ENCODE measurements around the gene SELENOW. TPM values are rescaled to one million over a fixed set of nuclear protein-coding genes. Genes with fewer than 3 reads are reported as not detected.

The SELENOW gene
- total and polyA plus RNA-seq, 2 of the 4 experiments (the other 2 are of a cell fraction): 61.3 to 217 TPM

- Histone ChIP-seq H3K79me1 (ENCODE audit: low read depth in 1 of 2, low read length in 2 of 2) (peaks cover 15 to 64% of the 10 kb centered on the region in 2 experiments), H3K9ac (ENCODE audit: low read depth, low read length) (no peak overlapping the region), H3K4ac (ENCODE audit: low read depth, low read length) (peak overlapping the region; percentile 19; the same call in 1 of the 2 replicates), H4K8ac (ENCODE audit: low read depth in 2 of 2, low read length in 2 of 2) (0 out of 4 replicates have a peak overlapping the region, but pooled peaks of 1 of the 2 experiments have one; percentile 19), H2BK120ac (ENCODE audit: low read depth, low read length) (peak overlapping the region; percentile 12; the same call in 1 of the 2 replicates), H3K4me1 (ENCODE audit: control insufficient read depth, insufficient read depth, low read length) (peaks cover 13% of the 10 kb centered on the region), H3K4me3 (ENCODE audit: insufficient read depth, low read depth, low read length) (no peak overlapping the region), H3K4me2 (ENCODE audit: low read depth, low read length) (no peak overlapping the region), H3K36me3 (ENCODE audit: control insufficient read depth, insufficient read depth, low read length) (peaks cover 48% of the 10 kb centered on the region), H3K27ac (ENCODE audit: insufficient read depth, low read length) (peak overlapping the region; percentile 44), H4K20me1 (ENCODE audit: insufficient read depth, low read length) (peaks cover 14% of the 10 kb centered on the region), H2AFZ (replicated peaks; ENCODE audit: low read length, poor library complexity) (no peak overlapping the region), H3K56ac (ENCODE audit: extremely low read depth, insufficient read depth, low read length) (no peak overlapping the region), H2BK5ac (ENCODE audit: low read depth, low read length, poor library complexity, severe bottlenecking) (peak overlapping the region; percentile 14), H3K27me3 (ENCODE audit: control insufficient read depth, insufficient read depth, low read length) (no peaks in the 10 kb centered on the region), H2AK9ac (replicated peaks; ENCODE audit: low read depth, low read length, poor library complexity) (peak overlapping the region; percentile 65), H3K23ac (ENCODE audit: low read depth, low read length) (no peak overlapping the region), H4K5ac (ENCODE audit: low read depth, low read length) (no peak overlapping the region), H4K91ac (ENCODE audit: insufficient read depth, low read depth, low read length) (no peak overlapping the region; the same call in 1 of the 2 replicates), H3K18ac (ENCODE audit: low read depth, low read length) (no peak overlapping the region), H2AK5ac (ENCODE audit: low read depth, low read length) (peak overlapping the region; percentile 17), H3K9me1 (ENCODE audit: insufficient read depth, low read length) (0 out of 2 replicates have a peak, but pooled peaks cover 4% of the 10 kb centered on the region), H2BK15ac (ENCODE audit: low read depth, low read length) (peak overlapping the region; percentile 62; the same call in 1 of the 3 replicates), H3K14ac (replicated peaks; ENCODE audit: low read depth, low read length) (no peak overlapping the region), H2BK20ac (ENCODE audit: low read depth, low read length) (no peak overlapping the region), H3K9me3 (ENCODE audit: control insufficient read depth, insufficient read depth, low read length) (peaks cover 2% of the 10 kb centered on the region; the same call in 1 of the 2 replicates)
- no TSS peak for BruUV-seq (replicated peaks)
- in situ Hi-C loops (cut with MboI; ENCODE audit: low sequenced_read_pairs) (no loop called here), dilution Hi-C loops (cut with HindIII; ENCODE audit: low sequenced_read_pairs, unreplicated experiment) (no loop called here), intact Hi-C loops (cut with micrococcal nuclease) (no loop called here)
- no peak for ATAC-seq (ENCODE audit: low read depth)
- ChIA-PET POLR2A (ENCODE audit: unreplicated experiment) (no interaction called here), CTCF (no interaction called here)
- TF ChIP-seq USF2 (IDR thresholded peaks at IDR 0.05; ENCODE audit: low read depth, low read length) (no peak), MAFK (IDR thresholded peaks at IDR 0.05; ENCODE audit: low read depth, low read length) (no peak), CEBPB (IDR thresholded peaks at IDR 0.05; ENCODE audit: low read depth, low read length) (no peak), SMC3 (IDR thresholded peaks at IDR 0.05; ENCODE audit: low read depth, low read length) (no peak), MXI1 (IDR thresholded peaks at IDR 0.05; ENCODE audit: borderline replicate concordance, low read depth, low read length) (no peak), RCOR1 (IDR thresholded peaks at IDR 0.05; ENCODE audit: insufficient replicate concordance, low read length) (no peak)
- 91% methylated on average over 9 of the region's 15 CpGs; no CpG with 5 or more reads in 1 of the 2 experiments for WGBS, 2 experiments (ENCODE audit: extremely low coverage in 2 of 2, insufficient read length in 1 of 2)
- DNase-seq: no peak
Observed at GRCh38 chr19:47741544-47742140, 36.9 kb upstream of the SELENOW start.

All from IMR-90 (cell line).